ENCODE results near the gene RPL37A.

The RPL37A gene

GRCh38 chr2:216516730-216517350, 18.2 kb downstream of the RPL37A start:
- TF ChIP-seq GATA3 (IDR thresholded peaks at IDR 0.05; ENCODE audit: low read depth, low read length): no peak
- no peak for TF ChIP-seq GATA2 (IDR thresholded peaks at IDR 0.05; ENCODE audit: low read depth, low read length)

DNA sequence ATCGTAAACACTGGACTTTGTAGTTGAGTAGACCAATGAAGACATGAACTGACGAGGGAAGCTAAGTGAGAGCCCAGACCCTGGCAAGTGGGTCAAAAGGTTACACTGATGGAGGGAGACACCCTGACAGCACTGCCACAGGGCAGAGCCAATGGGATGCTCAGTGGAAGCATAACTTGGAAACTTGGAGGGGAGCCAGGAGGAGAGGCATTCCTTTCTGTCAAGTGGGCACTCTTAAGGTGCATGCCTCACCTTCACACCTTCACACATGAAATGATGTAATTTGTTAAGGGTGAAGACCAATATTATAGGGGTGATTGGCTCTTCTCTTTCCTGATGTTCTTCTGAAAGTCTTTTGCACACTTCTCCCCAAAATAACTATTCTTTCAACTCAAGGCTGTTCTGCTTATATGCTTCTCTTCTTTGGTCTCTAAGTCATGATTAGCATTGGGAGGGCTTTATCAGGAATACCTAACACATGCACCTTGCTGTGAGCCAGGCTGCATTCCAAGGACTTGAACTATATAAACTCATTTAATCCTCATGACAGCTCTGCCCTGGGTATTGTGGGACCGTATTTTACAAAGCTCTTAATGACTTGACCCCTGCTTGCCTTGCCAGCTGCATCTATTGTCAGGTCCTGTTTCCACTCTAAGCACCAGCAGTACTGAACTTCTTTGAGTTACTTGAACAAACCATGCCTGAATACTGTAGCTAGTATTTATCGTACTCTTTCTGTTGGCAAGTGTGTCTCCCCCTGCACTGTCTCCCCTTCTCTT, 19.0 kb downstream of the RPL37A start:
- TF ChIP-seq GATA2 (IDR thresholded peaks at IDR 0.05; ENCODE audit: low read depth, low read length) (no peak), GATA3 (IDR thresholded peaks at IDR 0.05; ENCODE audit: low read depth, low read length) (no peak)

- TF ChIP-seq GATA3 (IDR thresholded peaks at IDR 0.05; ENCODE audit: low read depth, low read length) (no peak), GATA2 (IDR thresholded peaks at IDR 0.05; ENCODE audit: low read depth, low read length) (no peak)
These were observed 20.6 kb downstream of the RPL37A start for GRCh38 chr2:216519154-216519762.

GRCh38 chr2:216520112-216520511, 21.5 kb downstream of the RPL37A start:
- TF ChIP-seq GATA2 (IDR thresholded peaks at IDR 0.05; ENCODE audit: low read depth, low read length) (no peak), GATA3 (IDR thresholded peaks at IDR 0.05; ENCODE audit: low read depth, low read length) (no peak)

GRCh38 chr2:216522892-216523502, 24.4 kb downstream of the RPL37A start:
- TF ChIP-seq GATA2 (IDR thresholded peaks at IDR 0.05; ENCODE audit: low read depth, low read length) (no peak), GATA3 (IDR thresholded peaks at IDR 0.05; ENCODE audit: low read depth, low read length) (no peak)

- TF ChIP-seq GATA3 (IDR thresholded peaks at IDR 0.05; ENCODE audit: low read depth, low read length) (no peak), GATA2 (IDR thresholded peaks at IDR 0.05; ENCODE audit: low read depth, low read length) (no peak)
These were observed 27.3 kb downstream of the RPL37A start for GRCh38 chr2:216525972-216526371.

- TF ChIP-seq GATA2 (IDR thresholded peaks at IDR 0.05; ENCODE audit: low read depth, low read length) (no peak), GATA3 (IDR thresholded peaks at IDR 0.05; ENCODE audit: low read depth, low read length) (no peak)
These were observed 28.3 kb downstream of the RPL37A start for GRCh38 chr2:216526939-216527338.

GRCh38 chr2:216527600-216527999, 29.0 kb downstream of the RPL37A start:
- no peak for TF ChIP-seq GATA2 (IDR thresholded peaks at IDR 0.05; ENCODE audit: low read depth, low read length)
- TF ChIP-seq GATA3 (IDR thresholded peaks at IDR 0.05; ENCODE audit: low read depth, low read length): no peak

GRCh38 chr2:216532562-216532961, 33.9 kb downstream of the RPL37A start:
- no peak for TF ChIP-seq GATA2 (IDR thresholded peaks at IDR 0.05; ENCODE audit: low read depth, low read length)
- no peak for TF ChIP-seq GATA3 (IDR thresholded peaks at IDR 0.05; ENCODE audit: low read depth, low read length)

DNA sequence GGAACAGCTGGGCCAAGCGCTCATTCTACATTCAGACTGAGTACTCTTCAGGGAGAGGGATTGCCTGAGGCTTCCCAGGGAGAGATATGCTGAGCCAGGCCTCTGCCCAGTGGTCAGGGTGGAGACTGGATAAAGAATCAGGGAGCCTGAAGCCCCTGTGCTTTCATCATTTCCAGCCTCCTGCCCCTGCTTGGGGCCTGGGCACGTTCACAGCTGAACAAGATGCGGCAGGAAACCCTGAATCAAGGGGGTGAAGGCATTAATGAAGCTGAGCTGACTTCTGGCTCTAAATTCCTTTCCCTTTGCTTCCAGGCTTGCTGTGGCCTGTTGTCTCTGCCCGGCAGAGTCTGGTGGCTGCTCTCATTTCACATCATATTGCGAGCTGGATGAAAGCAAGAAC, 35.0 kb downstream of the RPL37A start:
- TF ChIP-seq GATA3 (IDR thresholded peaks at IDR 0.05; ENCODE audit: low read depth, low read length) (no peak), GATA2 (IDR thresholded peaks at IDR 0.05; ENCODE audit: low read depth, low read length) (no peak)

DNA sequence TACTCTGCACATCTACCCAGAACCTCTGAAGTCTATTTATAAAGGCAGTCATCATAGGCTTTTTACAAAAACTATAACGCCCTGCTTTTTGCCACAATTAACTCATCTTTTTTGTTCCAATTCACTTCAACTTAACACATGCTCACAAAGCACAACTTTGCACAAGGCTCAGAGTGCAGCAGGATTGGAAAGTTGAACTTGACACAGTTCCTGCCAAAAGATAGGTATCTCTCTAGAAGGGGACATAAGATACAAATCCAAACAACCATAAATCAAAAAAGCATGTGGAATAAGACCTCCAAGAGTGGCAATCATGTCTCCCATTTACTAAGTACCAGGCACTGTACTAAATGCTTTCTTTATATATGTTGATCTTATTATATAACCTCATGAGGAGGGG, 36.2 kb downstream of the RPL37A start:
- TF ChIP-seq GATA3 (IDR thresholded peaks at IDR 0.05; ENCODE audit: low read depth, low read length): no peak
- no peak for TF ChIP-seq GATA2 (IDR thresholded peaks at IDR 0.05; ENCODE audit: low read depth, low read length)

DNA sequence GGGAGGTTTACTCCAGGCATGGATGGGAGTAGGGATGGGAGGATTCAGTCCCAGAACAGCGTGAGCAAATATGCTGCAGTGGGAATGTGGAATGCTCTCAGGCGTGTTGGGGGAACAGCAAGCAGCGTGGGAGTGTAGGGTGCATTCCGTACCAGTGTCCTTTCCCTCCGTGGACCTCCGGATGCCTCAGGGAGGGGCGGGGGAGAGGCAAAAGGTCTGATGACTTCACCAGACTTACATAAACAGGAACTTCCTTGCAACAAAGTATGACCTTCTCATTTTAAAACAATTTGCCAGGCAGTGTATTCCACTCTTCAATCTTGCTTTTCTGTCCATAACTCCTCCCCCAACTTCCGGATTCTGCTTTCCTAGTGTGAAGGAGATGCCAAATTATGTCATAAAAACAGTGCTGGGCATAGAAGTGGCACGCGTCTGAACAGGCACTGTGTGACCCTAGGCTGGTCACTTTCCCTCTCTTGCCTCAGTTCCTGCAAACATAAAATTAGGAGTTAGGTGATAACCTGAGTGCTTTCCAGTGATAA, 36.9 kb downstream of the RPL37A start:
- no peak for TF ChIP-seq GATA2 (IDR thresholded peaks at IDR 0.05; ENCODE audit: low read depth, low read length)
- no peak for TF ChIP-seq GATA3 (IDR thresholded peaks at IDR 0.05; ENCODE audit: low read depth, low read length)

DNA sequence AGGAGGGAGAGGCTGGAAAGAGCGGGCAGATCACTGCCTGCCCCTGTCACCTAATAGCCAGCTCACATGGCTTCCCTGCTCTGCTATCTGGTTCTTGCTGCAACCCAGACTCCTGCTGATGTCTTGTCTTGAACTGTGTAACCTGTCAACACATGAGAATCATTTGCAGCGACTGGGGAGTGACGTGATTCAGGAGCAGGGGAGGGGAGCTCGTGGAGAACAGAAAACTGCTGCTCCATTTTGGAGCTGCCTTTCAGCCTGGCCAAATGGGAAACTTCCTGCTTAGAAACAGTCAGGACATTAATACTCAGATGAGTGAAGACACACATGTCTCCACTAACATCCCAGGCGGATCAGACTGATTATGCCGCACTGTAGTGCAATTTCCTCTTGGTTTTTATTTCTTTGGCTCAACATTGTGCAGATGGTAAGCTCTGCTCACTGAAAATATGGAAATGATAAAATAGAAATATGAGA, 38.1 kb downstream of the RPL37A start:
- TF ChIP-seq GATA2 (IDR thresholded peaks at IDR 0.05; ENCODE audit: low read depth, low read length): no peak
- no peak for TF ChIP-seq GATA3 (IDR thresholded peaks at IDR 0.05; ENCODE audit: low read depth, low read length)

- TF ChIP-seq GATA3 (IDR thresholded peaks at IDR 0.05; ENCODE audit: low read depth, low read length) (no peak), GATA2 (IDR thresholded peaks at IDR 0.05; ENCODE audit: low read depth, low read length) (no peak)
These were observed 38.7 kb downstream of the RPL37A start for GRCh38 chr2:216537366-216537765.

Data from SH-SY5Y (cell line).